H1 (cell line): ENCODE measurements around the gene CHSY1. TPM values are rescaled to one million over a fixed set of nuclear protein-coding genes. Genes with fewer than 3 reads are reported as not detected.

Experiments
- CBX5 ChIP-seq: fragments of 300-800, 300-1000 bp; sonication (generic); IDR thresholded peaks from 2 replicates; pipeline ENCODE4 v1.7.1; 2016; ENCODE audit warnings: antibody characterized with exemption, low read length, low read depth
- CTBP2 ChIP-seq: IDR thresholded peaks from 2 replicates; pipeline ENCODE4 v1.7.0; 2011; ENCODE audit warnings: borderline replicate concordance, mild to moderate bottlenecking, moderate library complexity, mixed read lengths, low read length; ENCODE audit not compliant: insufficient read depth, insufficient read length
- POU5F1 ChIP-seq: IDR thresholded peaks from 2 replicates; pipeline ENCODE4 v1.6.1; 2011; ENCODE audit warnings: low read depth, mild to moderate bottlenecking, low read length, moderate library complexity
- RBBP5 ChIP-seq: IDR thresholded peaks from 2 replicates; pipeline ENCODE4 v1.7.1; 2012; ENCODE audit warnings: low read depth, mild to moderate bottlenecking, inconsistent platforms, low read length, moderate library complexity, borderline replicate concordance
- SP2 ChIP-seq: IDR thresholded peaks from 2 replicates; pipeline ENCODE4 v1.6.1; 2012; ENCODE audit warnings: mild to moderate bottlenecking, low read length, inconsistent platforms
- ZNF274 ChIP-seq: IDR thresholded peaks from 2 replicates; pipeline ENCODE4 v1.7.0; 2012; ENCODE audit warnings: low read length, borderline replicate concordance; ENCODE audit errors: extremely low read depth
- polyA plus RNA-seq, 7 experiments: library from polyadenylated mRNA; depleted of rRNA in 3 of 7; stranded (reverse) in 5 of 7; unstranded in 2 of 7; fragments of >200 nt in 5 of 7; fragments of 200-250 nt in 2 of 7; gene quantifications; 1 replicate in 5 of 7; 2 replicates in 1 of 7; 4 replicates in 1 of 7; pipeline versions ENCODE4 v1.2.1 to v1.2.3, GENCODE V29; 2011 to 2013; ENCODE audit warnings: missing spikeins in 2 of 7, mixed read lengths in 2 of 7
- total RNA-seq: library from RNA; stranded (reverse); fragmentation: NEBNext Ultra II Directional; extraction: Animal tissue kit (Norgen Biotek cat#: 25700); gene quantifications from 2 replicates; pipeline ENCODE4 v1.2.1, GENCODE V29; 2021
- TF ChIP-seq, protein P1 (sequence below): fragments of 300-600 bp; sonication (generic); IDR thresholded peaks from 2 replicates; pipeline ENCODE4 v1.7.1; 2012; ENCODE audit warnings: low read length, moderate library complexity, mild to moderate bottlenecking, inconsistent platforms; ENCODE audit not compliant: insufficient replicate concordance

The CHSY1 gene
- total and polyA plus RNA-seq, 2 of the 8 experiments (the other 6 are each of a cell fraction or from before 2014, with no cell fraction given): 24.9 to 60.7 TPM

DNA sequence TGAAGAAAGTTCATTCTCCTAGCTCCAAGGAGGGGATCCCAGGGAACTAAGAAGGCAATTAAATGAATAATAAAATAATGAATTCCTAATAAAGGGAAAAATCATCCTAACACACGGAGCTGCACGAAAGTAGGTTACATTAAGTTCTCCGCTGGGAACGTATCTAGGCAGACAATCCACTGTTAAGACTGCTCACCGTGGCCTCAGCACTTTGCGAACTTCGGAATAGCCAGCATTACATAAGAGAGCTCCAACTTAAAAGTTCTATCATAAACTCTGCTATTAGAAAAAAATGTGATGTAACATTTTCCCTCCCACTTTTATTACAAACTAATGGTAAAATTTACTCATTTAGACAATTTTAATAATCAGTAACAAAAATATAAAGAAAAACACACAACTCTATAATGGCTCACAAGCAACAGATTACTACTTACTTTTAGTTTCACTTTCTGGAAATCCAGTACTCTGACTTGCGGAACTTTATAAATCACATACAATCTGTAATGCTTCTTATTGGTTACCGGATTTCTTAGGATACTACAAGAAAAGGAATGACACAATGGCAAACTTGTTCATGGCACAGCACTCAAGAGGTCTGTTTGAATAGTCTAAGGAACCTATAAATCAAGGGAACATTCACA, 34.7 kb upstream of the CHSY1 start (continued):
- TF ChIP-seq, protein P1, sequence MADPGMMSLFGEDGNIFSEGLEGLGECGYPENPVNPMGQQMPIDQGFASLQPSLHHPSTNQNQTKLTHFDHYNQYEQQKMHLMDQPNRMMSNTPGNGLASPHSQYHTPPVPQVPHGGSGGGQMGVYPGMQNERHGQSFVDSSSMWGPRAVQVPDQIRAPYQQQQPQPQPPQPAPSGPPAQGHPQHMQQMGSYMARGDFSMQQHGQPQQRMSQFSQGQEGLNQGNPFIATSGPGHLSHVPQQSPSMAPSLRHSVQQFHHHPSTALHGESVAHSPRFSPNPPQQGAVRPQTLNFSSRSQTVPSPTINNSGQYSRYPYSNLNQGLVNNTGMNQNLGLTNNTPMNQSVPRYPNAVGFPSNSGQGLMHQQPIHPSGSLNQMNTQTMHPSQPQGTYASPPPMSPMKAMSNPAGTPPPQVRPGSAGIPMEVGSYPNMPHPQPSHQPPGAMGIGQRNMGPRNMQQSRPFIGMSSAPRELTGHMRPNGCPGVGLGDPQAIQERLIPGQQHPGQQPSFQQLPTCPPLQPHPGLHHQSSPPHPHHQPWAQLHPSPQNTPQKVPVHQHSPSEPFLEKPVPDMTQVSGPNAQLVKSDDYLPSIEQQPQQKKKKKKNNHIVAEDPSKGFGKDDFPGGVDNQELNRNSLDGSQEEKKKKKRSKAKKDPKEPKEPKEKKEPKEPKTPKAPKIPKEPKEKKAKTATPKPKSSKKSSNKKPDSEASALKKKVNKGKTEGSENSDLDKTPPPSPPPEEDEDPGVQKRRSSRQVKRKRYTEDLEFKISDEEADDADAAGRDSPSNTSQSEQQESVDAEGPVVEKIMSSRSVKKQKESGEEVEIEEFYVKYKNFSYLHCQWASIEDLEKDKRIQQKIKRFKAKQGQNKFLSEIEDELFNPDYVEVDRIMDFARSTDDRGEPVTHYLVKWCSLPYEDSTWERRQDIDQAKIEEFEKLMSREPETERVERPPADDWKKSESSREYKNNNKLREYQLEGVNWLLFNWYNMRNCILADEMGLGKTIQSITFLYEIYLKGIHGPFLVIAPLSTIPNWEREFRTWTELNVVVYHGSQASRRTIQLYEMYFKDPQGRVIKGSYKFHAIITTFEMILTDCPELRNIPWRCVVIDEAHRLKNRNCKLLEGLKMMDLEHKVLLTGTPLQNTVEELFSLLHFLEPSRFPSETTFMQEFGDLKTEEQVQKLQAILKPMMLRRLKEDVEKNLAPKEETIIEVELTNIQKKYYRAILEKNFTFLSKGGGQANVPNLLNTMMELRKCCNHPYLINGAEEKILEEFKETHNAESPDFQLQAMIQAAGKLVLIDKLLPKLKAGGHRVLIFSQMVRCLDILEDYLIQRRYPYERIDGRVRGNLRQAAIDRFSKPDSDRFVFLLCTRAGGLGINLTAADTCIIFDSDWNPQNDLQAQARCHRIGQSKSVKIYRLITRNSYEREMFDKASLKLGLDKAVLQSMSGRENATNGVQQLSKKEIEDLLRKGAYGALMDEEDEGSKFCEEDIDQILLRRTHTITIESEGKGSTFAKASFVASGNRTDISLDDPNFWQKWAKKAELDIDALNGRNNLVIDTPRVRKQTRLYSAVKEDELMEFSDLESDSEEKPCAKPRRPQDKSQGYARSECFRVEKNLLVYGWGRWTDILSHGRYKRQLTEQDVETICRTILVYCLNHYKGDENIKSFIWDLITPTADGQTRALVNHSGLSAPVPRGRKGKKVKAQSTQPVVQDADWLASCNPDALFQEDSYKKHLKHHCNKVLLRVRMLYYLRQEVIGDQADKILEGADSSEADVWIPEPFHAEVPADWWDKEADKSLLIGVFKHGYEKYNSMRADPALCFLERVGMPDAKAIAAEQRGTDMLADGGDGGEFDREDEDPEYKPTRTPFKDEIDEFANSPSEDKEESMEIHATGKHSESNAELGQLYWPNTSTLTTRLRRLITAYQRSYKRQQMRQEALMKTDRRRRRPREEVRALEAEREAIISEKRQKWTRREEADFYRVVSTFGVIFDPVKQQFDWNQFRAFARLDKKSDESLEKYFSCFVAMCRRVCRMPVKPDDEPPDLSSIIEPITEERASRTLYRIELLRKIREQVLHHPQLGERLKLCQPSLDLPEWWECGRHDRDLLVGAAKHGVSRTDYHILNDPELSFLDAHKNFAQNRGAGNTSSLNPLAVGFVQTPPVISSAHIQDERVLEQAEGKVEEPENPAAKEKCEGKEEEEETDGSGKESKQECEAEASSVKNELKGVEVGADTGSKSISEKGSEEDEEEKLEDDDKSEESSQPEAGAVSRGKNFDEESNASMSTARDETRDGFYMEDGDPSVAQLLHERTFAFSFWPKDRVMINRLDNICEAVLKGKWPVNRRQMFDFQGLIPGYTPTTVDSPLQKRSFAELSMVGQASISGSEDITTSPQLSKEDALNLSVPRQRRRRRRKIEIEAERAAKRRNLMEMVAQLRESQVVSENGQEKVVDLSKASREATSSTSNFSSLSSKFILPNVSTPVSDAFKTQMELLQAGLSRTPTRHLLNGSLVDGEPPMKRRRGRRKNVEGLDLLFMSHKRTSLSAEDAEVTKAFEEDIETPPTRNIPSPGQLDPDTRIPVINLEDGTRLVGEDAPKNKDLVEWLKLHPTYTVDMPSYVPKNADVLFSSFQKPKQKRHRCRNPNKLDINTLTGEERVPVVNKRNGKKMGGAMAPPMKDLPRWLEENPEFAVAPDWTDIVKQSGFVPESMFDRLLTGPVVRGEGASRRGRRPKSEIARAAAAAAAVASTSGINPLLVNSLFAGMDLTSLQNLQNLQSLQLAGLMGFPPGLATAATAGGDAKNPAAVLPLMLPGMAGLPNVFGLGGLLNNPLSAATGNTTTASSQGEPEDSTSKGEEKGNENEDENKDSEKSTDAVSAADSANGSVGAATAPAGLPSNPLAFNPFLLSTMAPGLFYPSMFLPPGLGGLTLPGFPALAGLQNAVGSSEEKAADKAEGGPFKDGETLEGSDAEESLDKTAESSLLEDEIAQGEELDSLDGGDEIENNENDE: no peak
- TF ChIP-seq ZNF274 (no peak), POU5F1 (no peak), SP2 (no peak), CTBP2 (no peak), RBBP5 (no peak), CBX5 (no peak)
- TF ChIP-seq, all 59 proteins: peak for 0
